NCI-H1436 (cell line): Measurements from ENCODE around the gene SLC9B2.
"Not testable (repeated sequence)": the region's sequence is repeated elsewhere in the genome, so short reads cannot be mapped to it uniquely, and the experiment has no call there.

Experiments used
- DNase-seq: peaks from one replicate; lab custom pipeline; 2025; lab: John Stamatoyannopoulos, UW

SLC9B2 gene

GRCh38 chr4:103019308-103020124 is 57.0 kb downstream of the SLC9B2 start, which contains the start of gene SLC9B1:
Gene SLC9B1, minus strand, starts transcription at chr4:103019705. Its CDS starts 27,994 bp downstream, at chr4:102991711.
- DNase-seq = peak; percentile 86

- DNase-seq = no peak
Observed at GRCh38 chr4:103018391-103019307, 57.9 kb downstream of the SLC9B2 start.

- no peak for DNase-seq
Observed at GRCh38 chr4:103012551-103012950, 64.0 kb downstream of the SLC9B2 start.

DNA sequence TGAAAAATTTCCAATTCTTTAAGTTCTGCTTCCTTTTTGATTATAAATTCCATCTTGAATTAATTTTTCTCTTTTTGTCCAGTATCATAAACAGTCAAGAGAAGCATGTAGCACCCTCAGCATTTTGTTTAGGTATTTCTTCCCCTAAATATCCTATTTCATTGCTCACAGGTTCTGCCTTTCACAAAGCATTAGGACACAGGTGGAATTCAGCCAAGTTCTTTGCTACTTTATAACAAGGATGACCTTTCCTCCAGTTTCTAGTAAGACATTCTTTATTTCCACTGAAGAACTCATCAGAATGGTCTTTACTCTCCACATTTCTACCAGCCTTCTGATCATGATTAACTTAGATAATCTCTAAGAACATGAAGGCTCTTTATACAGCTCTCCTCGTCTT is 64.5 kb downstream of the SLC9B2 start:
- DNase-seq = no peak

DNA sequence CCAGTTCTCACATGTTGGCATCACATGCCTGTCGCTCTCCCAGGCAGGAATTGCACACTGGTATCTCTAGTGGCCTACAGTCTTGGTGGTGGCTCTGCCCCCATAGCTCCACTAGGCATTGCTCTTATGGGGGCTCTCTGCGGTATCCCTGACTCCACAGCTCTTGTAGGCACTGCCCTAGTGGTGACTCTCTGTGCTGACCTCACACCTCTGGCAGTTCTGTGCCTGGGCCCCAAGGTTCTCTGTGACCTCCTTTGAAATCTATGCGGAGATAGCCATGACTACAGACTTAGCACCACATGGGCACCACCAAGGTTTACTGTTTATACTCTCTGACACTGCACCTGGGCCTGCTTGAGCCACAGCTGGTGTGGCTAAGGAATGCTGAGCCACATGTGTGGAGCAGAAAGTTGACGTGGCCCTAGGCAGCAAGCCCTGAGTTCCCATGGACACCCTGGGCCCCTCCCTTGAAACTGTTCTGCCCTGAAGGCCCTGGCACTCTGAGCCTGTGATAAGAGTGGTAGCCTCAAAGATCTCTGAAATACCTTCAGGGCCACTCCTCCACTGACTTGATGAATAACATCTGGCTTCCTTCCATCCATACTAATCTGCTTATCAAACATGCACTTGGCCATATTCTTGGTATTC is 65.1 kb downstream of the SLC9B2 start:
- no peak for DNase-seq

DNA sequence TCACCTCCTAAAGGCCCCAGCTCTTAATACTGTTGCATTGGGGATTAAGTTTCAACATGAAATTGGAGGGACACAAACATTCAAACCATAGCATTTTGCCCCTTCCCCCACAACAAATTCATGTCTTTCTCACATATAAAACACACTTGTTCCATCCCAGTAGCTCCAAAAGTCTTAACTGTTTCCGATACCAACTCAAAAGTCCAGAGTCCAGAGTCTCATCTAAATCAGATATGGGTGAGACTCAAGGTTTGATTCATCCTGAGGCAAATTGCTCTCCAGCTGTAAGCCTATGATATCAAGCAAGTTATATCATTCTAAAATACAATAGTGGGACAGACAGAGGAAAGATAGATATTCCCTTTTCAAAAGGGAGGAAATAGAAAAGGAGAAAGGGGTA is 65.8 kb downstream of the SLC9B2 start:
- no peak for DNase-seq

GRCh38 chr4:103008875-103009729 is 67.5 kb downstream of the SLC9B2 start:
- peak; percentile 14 for DNase-seq

GRCh38 chr4:103002551-103002950 is 74.0 kb downstream of the SLC9B2 start:
- DNase-seq = no peak

- no peak for DNase-seq
Observed at GRCh38 chr4:102994803-102995202, 81.8 kb downstream of the SLC9B2 start.

GRCh38 chr4:102993985-102994384 is 82.6 kb downstream of the SLC9B2 start:
- DNase-seq = not testable (repeated sequence)

DNA sequence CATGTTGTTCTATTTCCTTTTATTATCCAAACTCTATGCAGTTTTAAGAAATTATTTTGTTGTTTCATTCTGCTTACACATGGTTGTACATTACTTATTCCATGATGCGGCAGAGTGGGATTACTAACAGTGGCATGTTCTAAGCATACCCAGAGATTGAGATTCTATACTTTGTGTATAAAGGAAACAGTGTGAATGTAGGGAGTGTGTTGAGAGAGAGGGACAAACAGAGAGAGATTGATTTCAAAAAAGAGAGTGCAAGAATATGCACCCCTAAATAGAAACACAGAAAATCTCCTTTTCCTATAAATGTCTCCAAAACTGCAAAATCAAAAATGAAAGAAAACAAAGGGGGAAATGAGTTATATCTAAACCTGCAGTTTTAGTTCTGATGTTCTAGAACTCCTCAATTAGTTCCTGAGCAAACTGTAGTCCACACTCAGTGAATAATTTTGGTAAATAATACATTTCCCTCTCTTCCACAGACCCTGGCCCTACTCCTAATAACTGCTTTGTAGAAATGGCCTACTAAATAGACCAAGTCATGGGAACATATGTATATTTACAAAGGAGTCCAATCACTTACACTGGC is 88.0 kb downstream of the SLC9B2 start:
- DNase-seq = no peak

DNA sequence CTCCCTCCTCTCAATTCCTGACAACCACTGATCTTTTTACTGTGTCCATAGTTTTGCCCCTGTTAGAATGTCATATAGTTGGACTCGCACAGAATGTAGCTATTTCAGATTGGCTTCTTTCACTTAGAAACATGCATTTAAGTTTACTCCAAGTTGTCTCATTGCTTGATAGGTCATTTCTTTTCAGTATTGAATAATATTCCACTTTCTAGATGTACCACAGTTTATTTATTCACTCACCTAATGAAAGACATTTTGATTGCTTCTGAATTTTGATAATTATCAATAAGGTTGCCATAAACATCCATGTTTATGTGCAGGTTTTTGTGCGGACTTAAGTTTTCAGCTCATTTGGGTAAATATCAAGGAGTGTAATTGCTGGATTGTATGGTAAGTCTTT is 95.6 kb downstream of the SLC9B2 start:
- no peak for DNase-seq
